GM08714 (cell line): ENCODE results near the gene DMBX1.

Experiments used
- H3K4me3 ChIP-seq: fragments of 200-500 bp; sonication (Bioruptor generic); 2 replicates; pipeline ENCODE4 v1.5.1; 2014; ENCODE audit warnings: mild to moderate bottlenecking, low read length, inconsistent platforms
- ZNF274 ChIP-seq: IDR thresholded peaks from 2 replicates; pipeline ENCODE4 v1.6.1; 2012; ENCODE audit warnings: mild to moderate bottlenecking, low read depth, low read length

The DMBX1 gene

GRCh38 chr1:46489638-46490405 is at the start of gene DMBX1:
Gene DMBX1, plus strand, starts transcription at chr1:46489836. Its CDS starts 17,175 bp downstream, at chr1:46507011.
- TF ChIP-seq ZNF274: no peak
- H3K4me3 ChIP-seq: no peak within 1 kb of the TSS

- H3K4me3 ChIP-seq: no peak overlapping the region
- TF ChIP-seq ZNF274: no peak
These were observed 49.2 kb upstream of the DMBX1 start for GRCh38 chr1:46440478-46440877.

- TF ChIP-seq ZNF274: no peak
- H3K4me3 ChIP-seq: peak overlapping the region; percentile 12; the same call in 1 of the 2 replicates
These were observed 47.1 kb upstream of the DMBX1 start for GRCh38 chr1:46442317-46443161.

GRCh38 chr1:46444466-46444865 is 45.2 kb upstream of the DMBX1 start:
- no peak overlapping the region for H3K4me3 ChIP-seq
- TF ChIP-seq ZNF274: no peak

GRCh38 chr1:46445773-46446256 is 43.8 kb upstream of the DMBX1 start:
- no peak overlapping the region for H3K4me3 ChIP-seq
- TF ChIP-seq ZNF274: no peak

- H3K4me3 ChIP-seq: no peak overlapping the region
- no peak for TF ChIP-seq ZNF274
These were observed 42.8 kb upstream of the DMBX1 start for GRCh38 chr1:46446646-46447498.

GRCh38 chr1:46447499-46448108 is 42.0 kb upstream of the DMBX1 start:
- no peak for TF ChIP-seq ZNF274
- H3K4me3 ChIP-seq: no peak overlapping the region

- no peak for TF ChIP-seq ZNF274
- no peak overlapping the region for H3K4me3 ChIP-seq
These were observed 41.3 kb upstream of the DMBX1 start for GRCh38 chr1:46448109-46448911.

- TF ChIP-seq ZNF274: no peak
- H3K4me3 ChIP-seq: no peak overlapping the region
These were observed 40.1 kb upstream of the DMBX1 start for GRCh38 chr1:46449223-46450159.

GRCh38 chr1:46450160-46450517 is 39.5 kb upstream of the DMBX1 start:
- no peak for TF ChIP-seq ZNF274
- no peak overlapping the region for H3K4me3 ChIP-seq

GRCh38 chr1:46451948-46452930 is 37.4 kb upstream of the DMBX1 start:
- no peak overlapping the region for H3K4me3 ChIP-seq
- no peak for TF ChIP-seq ZNF274

GRCh38 chr1:46452931-46453325 is 36.7 kb upstream of the DMBX1 start:
- no peak for TF ChIP-seq ZNF274
- no peak overlapping the region for H3K4me3 ChIP-seq
